Nephron (organoid): ENCODE measurements around the gene RARRES1.
A peak's percentile ranks its signal among the peaks of the same experiment; 100 is the strongest.
"Not testable (repeated sequence)": the region's sequence is repeated elsewhere in the genome, so short reads cannot be mapped to it uniquely, and the experiment has no call there.

ENCODE experiments used
- H3K27ac Mint-ChIP-seq, 3 experiments: 2 replicates each; pipeline ENCODE4 v1.8.0; 2020; ENCODE audit warnings: mixed read lengths in 3 of 3, mild to moderate bottlenecking in 2 of 3, moderate library complexity in 1 of 3
- H3K27me3 Mint-ChIP-seq: 2 replicates; pipeline ENCODE4 v1.8.0; 2021; ENCODE audit warnings: low read depth, mild to moderate bottlenecking, moderate library complexity, mixed read lengths
- H3K36me3 Mint-ChIP-seq: 2 replicates; pipeline ENCODE4 v1.8.0; 2020; ENCODE audit warnings: low read depth, mixed read lengths
- H3K4me1 Mint-ChIP-seq: 2 replicates; pipeline ENCODE4 v1.8.0; 2020; ENCODE audit warnings: mixed read lengths
- H3K4me3 Mint-ChIP-seq, 3 experiments: 2 replicates each; pipeline ENCODE4 v1.8.0; 2020; ENCODE audit warnings: mild to moderate bottlenecking in 3 of 3, mixed read lengths in 3 of 3, moderate library complexity in 2 of 3
- H3K9me3 Mint-ChIP-seq: 2 replicates; pipeline ENCODE4 v1.8.0; 2020; ENCODE audit warnings: mixed read lengths
- CTCF ChIP-seq, 3 experiments: fragments of 200-600 bp; sonication (generic); IDR thresholded peaks; one replicate each; pipeline ENCODE4 v1.5.0; 2021; ENCODE audit warnings: antibody characterized with exemption in 3 of 3; ENCODE audit not compliant: unreplicated experiment in 3 of 3

The RARRES1 gene

GRCh38 chr3:158700559-158700958 is 31.7 kb downstream of the RARRES1 start:
- Mint-ChIP-seq H3K4me1 (no peaks in the 10 kb centered on the region), H3K36me3 (peaks cover 12% of the 10 kb centered on the region), H3K4me3 (no peak overlapping the region), H3K27ac (peak overlapping the region in 1 of 3 experiments; percentile 49), H3K9me3 (no peaks in the 10 kb centered on the region), H3K27me3 (no peaks in the 10 kb centered on the region)
- no peak for TF ChIP-seq CTCF (IDR thresholded peaks at IDR 0.05; ENCODE audit: unreplicated experiment in 3 of 3)

- no peaks in the 10 kb centered on the region for H3K27me3 Mint-ChIP-seq
- H3K27ac Mint-ChIP-seq = no peak overlapping the region
- H3K36me3 Mint-ChIP-seq = peaks cover 28% of the 10 kb centered on the region
- H3K4me3 Mint-ChIP-seq = no peak overlapping the region
- H3K4me1 Mint-ChIP-seq = no peaks in the 10 kb centered on the region
- TF ChIP-seq CTCF (IDR thresholded peaks at IDR 0.05; ENCODE audit: unreplicated experiment in 3 of 3) = no peak
- H3K9me3 Mint-ChIP-seq = no peaks in the 10 kb centered on the region
These were observed 35.6 kb downstream of the RARRES1 start for GRCh38 chr3:158696618-158697017.

GRCh38 chr3:158693866-158694456 is 38.3 kb downstream of the RARRES1 start:
- H3K36me3 Mint-ChIP-seq = peaks cover 41% of the 10 kb centered on the region
- H3K9me3 Mint-ChIP-seq, H3K27ac Mint-ChIP-seq, H3K4me3 Mint-ChIP-seq, H3K27me3 Mint-ChIP-seq, H3K4me1 Mint-ChIP-seq: not testable (repeated sequence)

- no peaks in the 10 kb centered on the region for H3K27me3 Mint-ChIP-seq
- TF ChIP-seq CTCF (IDR thresholded peaks at IDR 0.05; ENCODE audit: unreplicated experiment in 3 of 3) = no peak
- no peaks in the 10 kb centered on the region for H3K9me3 Mint-ChIP-seq
- H3K27ac Mint-ChIP-seq = no peak overlapping the region
- H3K4me1 Mint-ChIP-seq = no peaks in the 10 kb centered on the region
- H3K36me3 Mint-ChIP-seq = peaks cover 12% of the 10 kb centered on the region
- H3K4me3 Mint-ChIP-seq = no peak overlapping the region
These were observed 47.1 kb downstream of the RARRES1 start for GRCh38 chr3:158685159-158685558.

- Mint-ChIP-seq H3K27ac (no peak overlapping the region), H3K9me3 (no peaks in the 10 kb centered on the region), H3K27me3 (no peaks in the 10 kb centered on the region), H3K4me1 (no peaks in the 10 kb centered on the region), H3K36me3 (peaks cover 8% of the 10 kb centered on the region), H3K4me3 (no peak overlapping the region)
- no peak for TF ChIP-seq CTCF (IDR thresholded peaks at IDR 0.05; ENCODE audit: unreplicated experiment in 3 of 3)
These were observed 48.9 kb downstream of the RARRES1 start for GRCh38 chr3:158683230-158683962.

- no peak for TF ChIP-seq CTCF (IDR thresholded peaks at IDR 0.05; ENCODE audit: unreplicated experiment in 3 of 3)
- Mint-ChIP-seq H3K4me1 (no peaks in the 10 kb centered on the region), H3K9me3 (no peaks in the 10 kb centered on the region), H3K4me3 (no peak overlapping the region), H3K36me3 (peaks cover 15% of the 10 kb centered on the region), H3K27ac (no peak overlapping the region), H3K27me3 (no peaks in the 10 kb centered on the region)
These were observed 51.4 kb downstream of the RARRES1 start for GRCh38 chr3:158680861-158681260.
